Stimulated activated CD8-positive, alpha-beta memory T cell treated with anti-CD3 and anti-CD28 coated beads, Interleukin-15, amount 100 ng/mL, for 1 hour (primary cell): ENCODE results near the gene PCAT6.
"Not testable (repeated sequence)": the region's sequence is repeated elsewhere in the genome, so short reads cannot be mapped to it uniquely, and the experiment has no call there.

ENCODE experiments used
- DNase-seq: peaks from one replicate; pipeline ENCODE4 v3.0.0-alpha.2; 2020; ENCODE audit warnings: low read depth

Gene PCAT6

DNA sequence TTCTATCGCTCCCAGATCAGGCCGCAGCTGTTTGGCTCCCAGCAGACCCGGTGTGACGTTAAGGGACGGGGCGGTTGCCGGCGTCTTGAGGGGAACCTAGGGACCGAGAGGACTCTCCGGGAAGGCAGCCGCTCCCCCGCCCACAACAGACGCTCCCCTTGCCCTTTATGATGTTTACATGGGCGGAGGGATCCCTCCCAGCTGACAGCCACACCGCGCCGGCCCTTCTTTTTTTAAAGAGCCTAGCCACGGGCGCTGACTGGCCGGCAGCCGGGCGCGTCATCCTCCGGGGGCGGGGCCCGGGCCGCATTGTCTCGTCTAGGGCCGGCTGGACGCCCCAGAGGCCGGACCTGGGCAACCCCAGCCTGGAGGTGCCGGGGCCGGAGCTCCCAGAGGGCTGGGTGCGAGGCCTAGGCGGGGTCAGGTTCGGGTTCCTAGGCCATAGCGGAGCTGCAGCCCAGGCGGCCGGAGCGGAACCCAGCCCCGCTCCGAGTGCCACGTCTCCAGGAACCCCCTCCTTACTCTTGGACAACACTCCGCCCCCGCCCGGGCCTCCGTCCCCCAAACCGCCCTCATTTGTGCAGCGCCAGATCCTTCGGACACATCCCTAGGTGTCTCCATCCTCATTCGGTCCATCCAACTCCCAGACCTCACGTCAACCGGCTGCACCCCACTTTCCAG is at the start of gene PCAT6:
TSS of gene PCAT6 (plus strand) at position 340 of the 681 bp plus-strand sequence.
- peak; percentile 69 for DNase-seq

DNA sequence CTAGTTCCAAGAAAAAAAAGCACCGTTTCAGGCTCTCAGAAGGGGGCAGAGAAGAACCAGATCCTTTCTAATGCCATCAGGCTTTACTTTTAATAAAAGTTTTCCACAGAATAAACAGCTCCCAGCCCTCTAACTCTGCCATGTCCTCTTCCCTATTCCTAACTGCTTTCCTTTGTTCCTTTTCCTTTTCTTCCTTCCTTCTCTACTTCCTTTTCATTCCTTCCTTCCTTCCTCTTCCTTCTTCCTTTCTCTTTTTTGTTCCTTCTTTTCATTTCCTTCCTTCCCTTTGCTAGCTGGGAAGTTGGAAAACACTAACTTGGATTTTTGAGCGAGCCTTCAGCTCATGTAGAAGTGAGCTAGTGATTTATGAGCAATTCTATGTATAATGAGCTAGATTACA is 48.7 kb upstream of the PCAT6 start:
- DNase-seq = no peak

DNA sequence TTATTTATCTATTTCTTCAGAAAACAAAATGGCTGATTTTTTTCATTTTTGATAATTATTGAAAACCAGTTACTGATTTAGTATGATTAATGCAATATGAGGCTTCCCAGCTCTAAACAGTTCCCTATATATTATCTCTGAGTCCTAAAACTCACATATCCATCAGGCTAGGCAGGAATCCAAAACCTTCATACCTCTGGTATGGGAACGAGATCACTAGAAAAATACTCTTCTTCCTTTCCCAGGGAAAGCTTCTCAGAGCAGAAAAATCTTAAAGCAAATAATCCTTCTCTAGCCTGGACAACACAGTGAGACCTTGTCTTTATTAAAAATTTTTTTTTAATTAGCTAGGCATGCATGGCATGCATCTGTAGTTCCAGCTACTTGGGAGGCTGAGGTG is 45.0 kb upstream of the PCAT6 start:
- DNase-seq = no peak

DNA sequence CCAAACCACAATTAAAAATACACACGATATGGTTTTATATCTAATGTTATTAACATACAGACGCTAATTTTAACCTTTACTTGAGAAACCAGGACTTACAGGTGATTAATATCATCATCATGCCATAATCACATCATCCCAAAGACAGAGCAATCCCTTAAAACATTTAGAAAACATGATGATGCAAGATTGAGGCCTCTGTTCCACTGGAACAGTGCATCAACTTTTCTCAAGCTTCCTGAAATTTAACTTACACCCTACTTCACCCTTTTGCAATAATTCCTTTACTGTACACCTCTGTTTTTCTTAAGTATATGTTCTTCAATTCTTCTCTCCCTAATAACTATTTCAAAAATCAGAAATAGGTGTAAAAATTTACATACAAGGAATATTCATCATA is 40.6 kb upstream of the PCAT6 start:
- DNase-seq = no peak

DNA sequence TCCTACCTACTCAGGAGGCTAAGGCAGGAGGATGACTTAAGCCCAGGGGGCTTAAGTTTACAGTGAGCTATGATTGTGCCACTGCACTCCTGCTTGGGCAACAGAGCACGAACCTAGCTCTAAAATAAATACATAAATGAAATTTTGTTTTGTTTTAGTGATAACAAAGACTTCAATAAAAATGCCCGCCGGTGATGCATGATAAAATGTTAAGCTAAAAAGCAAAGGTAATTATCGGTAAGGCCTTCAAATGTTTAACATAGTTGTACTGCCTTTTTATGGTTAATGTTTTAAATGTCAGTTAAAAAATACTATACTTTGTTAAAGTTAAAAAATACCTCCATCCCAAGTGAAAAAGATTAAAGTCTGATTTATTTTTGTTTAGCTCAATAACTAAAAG is 29.6 kb upstream of the PCAT6 start:
- no peak for DNase-seq

DNA sequence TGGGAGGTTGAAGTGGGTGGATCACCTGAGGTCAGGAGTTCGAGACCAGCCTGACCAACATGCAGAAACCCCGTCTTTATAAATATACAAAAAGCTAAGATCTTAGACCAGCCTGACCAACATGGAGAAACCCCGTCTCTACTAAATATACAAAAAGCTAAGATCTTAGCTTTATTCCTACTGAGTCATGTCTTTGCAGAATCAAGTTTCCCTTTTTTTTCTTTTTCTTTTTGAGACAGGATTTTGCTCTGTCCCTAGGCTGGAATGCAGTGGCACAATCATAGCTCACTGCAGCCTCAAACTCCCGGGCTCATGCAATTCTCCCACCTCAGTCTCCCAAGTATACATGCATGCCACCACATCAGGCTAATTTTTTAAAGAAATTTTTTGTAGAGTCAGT is 23.9 kb upstream of the PCAT6 start:
- no peak for DNase-seq

DNA sequence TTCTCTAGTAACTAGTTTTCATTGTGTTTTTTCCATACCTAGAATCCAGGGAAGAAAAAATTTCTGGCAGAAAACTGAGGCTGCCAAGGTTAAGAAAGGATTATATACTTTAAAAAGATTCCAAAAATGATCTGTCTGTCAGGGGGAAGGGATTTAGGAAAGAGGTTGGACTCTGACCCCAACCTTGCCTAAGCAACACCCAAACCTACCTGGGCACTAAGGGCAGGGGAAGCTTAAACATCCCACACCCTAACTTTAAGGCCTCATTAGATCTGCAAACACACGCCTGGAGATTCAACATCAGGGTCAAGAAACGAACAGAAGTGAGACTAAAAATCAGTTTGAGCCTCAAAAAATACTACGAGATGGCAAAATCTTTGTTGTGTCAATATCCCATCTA is 22.0 kb upstream of the PCAT6 start:
- DNase-seq = no peak

DNA sequence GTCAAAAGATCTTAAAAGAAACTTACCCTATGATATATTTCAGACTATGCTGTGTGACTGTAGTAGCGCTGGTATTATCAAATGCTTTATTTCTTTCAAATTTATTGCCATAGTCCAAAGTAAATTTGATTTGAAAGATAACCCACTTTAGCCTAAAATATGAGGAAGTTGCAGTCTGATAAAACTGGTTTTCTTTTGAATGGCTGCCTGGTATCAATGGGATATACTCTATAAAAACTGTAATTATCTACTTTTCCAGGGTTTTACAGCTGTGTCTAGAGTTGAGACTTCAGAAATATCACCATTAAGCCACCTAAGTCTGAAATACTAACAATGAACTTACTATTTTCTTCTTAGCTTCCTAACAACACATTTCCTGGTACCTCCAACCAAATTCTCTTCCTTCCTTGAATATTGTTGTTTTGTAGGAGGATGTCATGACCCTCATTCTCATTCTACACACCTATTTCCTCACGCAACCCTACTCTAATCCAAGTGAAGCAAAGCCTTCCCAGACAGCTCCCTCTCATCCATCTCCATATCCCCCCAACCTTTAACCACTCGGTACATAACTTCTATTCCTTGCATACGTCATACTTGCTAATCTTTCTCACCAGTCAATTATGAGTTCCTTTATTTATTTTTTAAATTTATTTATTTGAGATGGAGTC is 19.5 kb upstream of the PCAT6 start:
- DNase-seq = no peak

DNA sequence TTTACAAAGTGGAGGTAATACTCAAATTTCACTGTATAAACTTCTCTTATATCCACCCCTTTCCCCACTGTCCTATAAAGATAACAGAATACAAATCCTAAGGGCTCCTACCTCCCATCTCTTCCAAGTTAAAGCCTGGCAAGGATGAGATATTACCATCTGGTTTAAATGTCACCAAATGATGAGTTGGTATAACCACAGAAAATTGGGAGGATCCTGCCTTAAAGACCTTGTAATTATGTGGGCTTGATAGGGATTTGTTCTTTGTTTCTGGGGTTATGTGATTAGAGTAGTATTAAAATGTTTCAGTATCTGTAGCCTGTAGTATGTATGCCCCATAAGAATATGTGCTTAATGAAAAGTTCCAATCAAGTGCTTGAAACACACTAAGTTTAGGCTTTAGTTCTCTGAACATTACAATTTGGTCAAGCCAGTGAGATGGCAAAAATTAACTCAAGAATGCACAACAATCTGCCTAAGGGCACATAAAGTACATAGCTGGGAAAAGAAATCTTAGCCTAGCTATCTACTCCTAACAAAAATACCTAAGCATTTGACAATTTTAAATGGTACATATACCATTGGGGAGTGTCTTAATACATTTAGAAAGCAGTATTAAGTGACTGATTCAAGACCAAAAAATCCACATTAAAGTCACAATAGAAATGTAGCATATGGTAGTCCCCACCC is 16.6 kb upstream of the PCAT6 start:
- no peak for DNase-seq

DNA sequence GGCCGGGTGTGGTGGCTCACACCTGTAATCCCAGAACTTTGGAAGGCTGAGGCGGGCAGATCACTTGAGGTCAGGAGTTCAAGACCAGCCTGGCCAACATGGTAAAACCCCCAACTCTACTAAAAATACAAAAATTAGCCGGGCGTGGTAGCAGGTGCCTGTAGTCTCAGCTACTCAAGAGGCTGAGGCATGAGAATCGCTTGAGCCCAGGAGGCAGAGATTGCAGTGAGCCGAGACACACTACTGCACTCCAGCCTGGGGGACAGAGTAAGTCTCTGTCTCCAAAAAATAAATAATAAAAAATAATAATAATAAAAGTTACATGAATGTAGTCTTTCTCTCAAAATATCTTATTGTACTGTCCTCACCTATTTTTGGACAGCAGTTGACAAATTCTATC is 15.8 kb upstream of the PCAT6 start:
- DNase-seq = not testable (repeated sequence)

DNA sequence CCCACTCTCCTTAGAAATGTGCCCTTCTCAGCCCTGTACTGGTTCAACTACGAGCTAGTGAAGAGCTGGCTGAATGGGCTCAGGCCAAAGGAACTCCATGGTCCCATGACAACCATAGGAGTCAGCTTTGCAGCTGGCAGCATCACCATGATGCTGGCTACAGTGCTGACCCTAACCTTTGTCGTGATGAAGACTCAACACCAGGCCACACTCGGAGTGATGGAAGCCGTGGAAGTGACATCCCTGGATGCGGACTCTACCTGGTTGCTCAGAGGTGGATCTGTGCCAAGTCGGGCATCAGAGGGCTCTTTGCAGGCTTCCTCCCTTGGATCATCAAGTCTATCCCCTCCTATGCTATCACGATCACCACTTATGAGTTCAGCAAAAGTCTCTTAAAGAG is 14.1 kb upstream of the PCAT6 start:
- no peak for DNase-seq

DNA sequence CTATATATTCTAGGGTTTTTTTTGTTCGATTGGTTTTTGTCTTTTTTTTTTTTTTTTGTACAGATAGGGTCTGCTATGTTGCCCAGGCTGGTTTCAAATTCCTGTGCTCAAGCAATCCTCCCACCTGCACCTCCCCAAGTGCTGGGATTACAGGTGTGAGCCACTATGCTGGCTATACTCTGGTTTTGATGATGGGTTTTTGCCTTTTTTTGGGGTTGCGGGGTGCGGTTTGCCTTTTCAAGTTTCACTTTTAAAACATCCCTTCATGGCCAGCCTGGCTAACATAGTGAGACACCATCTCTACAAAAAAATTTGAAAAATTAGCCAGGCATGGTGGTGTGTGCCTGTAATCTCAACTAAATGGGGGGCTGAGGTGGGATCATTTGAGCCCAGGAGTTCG is 12.5 kb upstream of the PCAT6 start:
- no peak for DNase-seq

DNA sequence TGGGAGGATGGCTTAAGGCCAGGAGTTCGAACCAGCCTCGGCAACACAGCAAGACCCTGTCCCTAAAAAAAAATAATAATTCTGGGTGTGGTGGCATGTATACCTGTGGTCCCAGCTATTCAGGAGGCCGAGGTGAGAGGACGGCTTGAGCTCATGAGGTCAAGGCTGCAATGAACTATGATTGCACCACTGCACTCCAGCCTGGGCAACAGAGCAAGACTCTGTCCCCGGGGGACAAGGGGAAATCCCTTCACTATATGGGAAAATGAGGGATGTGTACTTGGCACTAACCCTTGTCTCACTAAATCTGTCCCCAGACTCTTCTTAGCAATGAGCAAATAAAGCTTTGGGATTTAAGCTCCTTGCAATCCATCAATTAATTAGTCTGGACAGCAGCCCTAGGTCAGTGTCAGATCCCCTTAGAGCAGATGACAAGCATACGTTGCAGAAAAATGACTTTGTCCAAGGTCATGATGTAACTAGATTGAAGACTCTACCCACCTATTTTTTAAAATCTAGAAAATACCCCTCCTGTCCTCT is 11.9 kb upstream of the PCAT6 start:
- DNase-seq = no peak

DNA sequence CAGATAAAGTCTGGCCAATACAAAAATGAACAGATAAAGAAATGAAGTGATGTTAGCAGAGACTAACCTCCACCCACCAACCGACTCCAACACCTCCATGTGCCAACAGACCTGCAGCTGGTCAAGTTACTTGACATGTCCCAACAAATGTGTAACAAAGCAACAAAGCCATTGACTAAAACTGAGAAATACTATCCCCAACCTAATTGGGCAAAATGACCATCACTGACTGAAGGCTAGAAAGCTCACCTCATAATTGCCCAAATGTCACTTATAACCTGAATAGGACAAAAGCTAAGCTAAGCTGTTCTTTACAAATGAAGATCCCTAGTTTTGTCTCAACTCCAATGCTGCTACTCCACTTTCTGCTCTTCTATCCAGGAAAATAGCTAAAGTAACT is 10.0 kb upstream of the PCAT6 start:
- DNase-seq = no peak

DNA sequence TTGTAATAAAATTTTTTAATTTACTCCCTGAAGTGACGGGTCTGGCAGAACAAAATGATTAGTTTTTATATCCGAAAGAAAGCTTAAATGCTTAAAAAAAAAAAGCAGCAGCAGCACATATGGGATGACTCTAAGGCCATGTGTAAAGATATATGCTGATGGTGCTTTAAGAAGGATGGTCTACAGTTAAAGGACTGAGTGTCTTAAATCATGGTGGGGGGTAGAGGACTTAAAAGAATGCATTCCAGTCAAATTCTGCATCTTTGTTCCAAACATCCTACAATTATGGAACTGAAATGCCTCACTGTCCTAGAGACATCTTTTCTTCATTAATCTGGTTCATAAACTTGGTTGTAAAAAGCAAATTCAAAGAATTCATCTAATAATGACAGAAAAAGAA is 9.6 kb upstream of the PCAT6 start:
- DNase-seq = no peak

DNA sequence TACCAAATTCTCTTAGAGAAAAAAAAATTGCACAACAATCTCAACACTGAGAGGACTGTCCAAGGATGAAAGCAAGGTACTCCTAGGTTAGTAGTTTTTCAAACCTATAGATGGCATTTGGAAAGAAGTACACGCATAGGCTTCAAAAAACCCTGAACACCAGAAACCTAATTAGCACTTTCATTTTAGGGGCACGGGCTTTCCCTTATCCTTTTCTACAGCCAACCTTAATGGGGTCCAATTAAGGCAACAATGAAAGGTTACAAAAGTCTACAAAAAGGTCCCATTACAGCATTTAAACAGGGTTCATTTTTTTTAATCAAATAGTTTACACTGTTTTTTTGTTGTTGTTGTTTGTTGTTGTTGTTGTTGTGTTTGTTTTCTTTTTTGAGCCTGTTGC is 8.7 kb upstream of the PCAT6 start:
- no peak for DNase-seq

DNA sequence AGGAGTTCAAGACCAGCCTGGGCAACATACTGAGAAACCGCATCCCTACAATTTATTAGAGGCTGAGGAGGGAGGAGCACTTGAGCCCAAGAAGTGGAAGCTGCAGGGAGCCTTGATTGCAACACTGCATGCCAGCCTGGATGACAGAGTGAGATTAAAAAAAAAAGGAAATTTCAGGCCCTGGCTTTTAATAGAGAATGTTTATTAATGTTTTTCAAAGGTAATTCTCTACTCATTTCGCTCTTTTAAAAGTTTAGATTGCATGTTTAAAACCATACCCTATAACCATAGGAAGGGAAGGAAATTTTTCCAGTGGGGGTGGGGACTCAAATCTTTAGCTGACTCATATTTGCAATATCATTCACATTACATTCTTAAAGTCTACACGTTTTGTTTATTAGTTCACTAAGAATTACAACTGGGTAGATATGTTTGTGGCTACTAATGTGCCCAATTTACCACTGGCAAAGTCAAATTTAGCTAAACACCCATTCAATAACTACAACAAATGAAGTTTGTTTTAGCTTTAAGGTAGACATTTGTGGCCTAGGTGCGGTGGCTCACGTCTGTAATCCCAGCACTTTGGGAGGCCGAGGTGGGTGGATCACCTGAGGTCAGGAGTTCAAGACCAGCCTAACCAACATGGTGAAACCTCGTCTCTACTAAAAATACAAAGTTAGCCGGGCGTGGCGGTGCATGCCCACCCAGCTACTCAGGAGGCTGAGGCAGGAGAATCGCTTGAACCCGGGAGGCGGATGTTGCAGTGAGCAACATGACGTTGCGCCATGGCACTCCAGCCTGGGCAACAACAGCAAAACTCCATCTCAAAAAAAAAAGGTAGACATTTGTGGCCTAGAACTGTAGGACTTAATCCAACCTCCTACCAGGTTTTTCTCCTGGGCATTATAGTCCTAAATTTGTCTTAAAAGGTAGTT is 7.5 kb upstream of the PCAT6 start:
- no peak for DNase-seq

DNA sequence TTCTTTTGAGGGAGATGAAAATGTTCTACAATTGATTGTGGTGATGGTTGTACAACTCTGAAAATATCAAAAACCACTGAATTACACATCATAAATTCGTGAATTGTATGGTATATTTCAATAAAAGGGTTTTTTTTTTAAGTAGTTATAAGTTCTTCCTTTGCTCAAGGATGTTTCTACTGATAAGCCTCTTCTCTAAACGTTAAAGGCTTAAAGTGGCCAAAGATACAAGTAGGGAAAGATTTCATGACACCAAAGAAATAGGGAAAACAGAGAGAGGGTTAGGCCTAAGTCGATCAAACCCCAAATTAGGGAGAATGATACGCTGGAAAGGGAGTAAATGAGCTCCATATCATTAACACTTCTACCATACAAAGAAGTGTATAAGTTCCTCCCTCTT is 6.6 kb upstream of the PCAT6 start:
- DNase-seq = no peak

DNA sequence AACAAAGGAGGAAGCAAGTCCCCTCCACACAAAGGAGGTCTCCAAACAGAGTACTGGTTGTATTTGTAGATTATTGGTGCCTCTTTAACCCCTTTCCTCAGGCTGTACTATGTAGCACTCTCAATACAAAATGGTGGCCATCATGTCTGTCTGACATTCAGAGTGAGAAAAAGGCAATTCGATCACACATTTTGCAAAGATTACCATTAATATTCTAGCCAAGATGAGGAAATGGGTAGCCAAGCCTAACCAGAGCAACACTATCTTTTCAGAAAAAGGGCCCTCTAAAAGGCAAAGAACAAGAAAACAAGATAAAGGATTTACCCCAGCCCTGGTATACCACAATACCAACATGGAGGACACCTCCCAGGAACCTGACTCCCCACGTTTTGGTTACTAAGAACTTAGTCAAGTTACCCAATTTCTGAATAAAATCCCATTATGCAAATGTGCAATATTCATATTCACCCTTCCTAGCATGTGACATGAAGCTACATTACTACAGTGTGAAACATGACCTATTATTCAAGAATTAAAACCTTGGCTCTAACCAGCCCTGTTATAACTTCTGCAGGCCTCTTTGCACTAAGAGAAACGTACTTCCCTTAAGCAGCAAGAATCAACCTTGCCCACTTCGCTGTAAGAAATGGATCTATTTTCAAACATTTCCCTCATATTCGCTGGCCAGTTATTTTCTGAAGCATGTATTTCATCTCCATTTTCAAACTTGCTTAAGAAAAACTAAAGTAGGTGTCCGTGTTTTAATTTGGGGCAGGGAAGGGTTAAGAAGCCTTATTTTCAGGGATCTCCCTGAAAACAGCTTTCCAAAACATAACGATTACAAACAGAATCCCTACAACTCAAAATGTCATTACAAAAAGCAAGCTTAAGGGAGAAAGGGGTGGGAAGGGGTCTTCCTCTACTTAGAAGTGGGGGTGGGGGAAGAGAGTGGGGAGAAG is 4.6 kb upstream of the PCAT6 start:
- no peak for DNase-seq

DNA sequence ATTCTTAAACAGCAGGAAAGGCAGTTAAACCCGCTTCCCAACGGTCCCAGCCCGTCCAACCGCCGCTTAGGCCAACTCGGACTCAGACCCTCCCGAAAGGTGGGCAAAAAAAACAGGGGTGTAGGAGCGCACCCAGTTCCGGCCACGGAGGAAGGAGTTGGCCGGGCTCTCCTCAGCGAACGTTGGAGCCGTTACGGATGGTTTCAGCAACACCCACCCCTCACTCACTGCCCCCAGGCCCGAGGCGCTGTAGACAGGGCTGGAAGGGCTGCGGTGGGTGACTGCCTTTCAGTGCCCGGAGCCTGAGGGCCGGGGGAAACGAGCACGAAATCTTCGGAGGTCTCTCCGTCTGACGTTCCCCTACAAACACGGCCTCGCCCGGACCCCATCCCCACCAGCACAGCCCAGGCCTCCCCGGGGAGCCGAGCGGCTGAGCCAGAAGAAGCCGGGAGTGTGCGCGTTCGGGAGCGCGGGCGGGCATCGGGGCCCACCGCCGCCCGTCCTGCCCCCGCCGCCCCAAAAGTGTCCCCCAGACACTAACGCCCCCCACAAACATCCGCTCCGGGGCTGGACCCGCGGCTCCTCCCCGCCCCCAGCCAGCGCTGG is 3.8 kb upstream of the PCAT6 start:
- no peak for DNase-seq
